Brain microvascular endothelial cell (primary cell): Measurements from ENCODE around the gene DAZAP1.

Experiments used
- DNase-seq: peaks from one replicate; pipeline ENCODE4 v3.0.0-alpha.2; 2020
- H3K27ac ChIP-seq: fragments of 250-450 bp; sonication (Bioruptor Pico); 2 replicates; pipeline ENCODE4 v1.5.1; 2020; ENCODE audit warnings: mild to moderate bottlenecking, moderate library complexity
- H3K27me3 ChIP-seq: fragments of 250-450 bp; sonication (Bioruptor Pico); replicated peaks from 2 replicates; pipeline ENCODE4 v1.5.1; 2020; ENCODE audit warnings: mild to moderate bottlenecking
- H3K36me3 ChIP-seq: fragments of 250-450 bp; sonication (Bioruptor Pico); replicated peaks from 2 replicates; pipeline ENCODE4 v1.5.1; 2020; ENCODE audit warnings: mild to moderate bottlenecking
- H3K4me3 ChIP-seq: 2 replicates; pipeline ENCODE4 v1.5.1; 2011; ENCODE audit warnings: low read depth, mild to moderate bottlenecking, control low read depth, low read length, moderate library complexity
- CTCF ChIP-seq: IDR thresholded peaks from 2 replicates; pipeline ENCODE4 v1.5.1; 2011; ENCODE audit warnings: low read depth, mild to moderate bottlenecking, moderate library complexity, low read length, control low read depth, inconsistent platforms; ENCODE audit errors: missing control alignments
- in situ Hi-C: cut with HindIII; loops from 2 replicates; pipeline ENCODE4 v1.10.0; 2017; ENCODE audit warnings: low sequenced_read_pairs, low pct_ligation_motif_present

The DAZAP1 gene

GRCh38 chr19:1455336-1456120 is 48.1 kb downstream of the DAZAP1 start:
- H3K27me3 ChIP-seq = peaks cover 64% of the 10 kb centered on the region
- TF ChIP-seq CTCF = no peak
- in situ Hi-C loops = no loop called here

GRCh38 chr19:1456121-1456900 is 48.9 kb downstream of the DAZAP1 start:
- no peaks in the 10 kb centered on the region for H3K36me3 ChIP-seq
- no peak overlapping the region for H3K27ac ChIP-seq
- no peak for DNase-seq
- TF ChIP-seq CTCF = no peak
- H3K4me3 ChIP-seq = no peak overlapping the region
- peaks cover 56% of the 10 kb centered on the region for H3K27me3 ChIP-seq
- in situ Hi-C loops = no loop called here

More at GRCh38 chr19:1455336-1456120, 48.1 kb downstream of the DAZAP1 start:
- Histone ChIP-seq H3K36me3 (no peaks in the 10 kb centered on the region), H3K27ac (no peak overlapping the region), H3K4me3 (no peak overlapping the region)
- DNase-seq = peak; percentile 33

- Histone ChIP-seq H3K27me3 (peaks cover 48% of the 10 kb centered on the region), H3K36me3 (no peaks in the 10 kb centered on the region), H3K27ac (no peak overlapping the region), H3K4me3 (no peak overlapping the region)
- DNase-seq = no peak
- in situ Hi-C loops = no loop called here
- TF ChIP-seq CTCF = no peak
Measured at GRCh38 chr19:1457031-1457739, 49.8 kb downstream of the DAZAP1 start.

- Histone ChIP-seq H3K27ac (no peak overlapping the region), H3K36me3 (no peaks in the 10 kb centered on the region)
- no peak for TF ChIP-seq CTCF
Measured at GRCh38 chr19:1457892-1458291, 50.5 kb downstream of the DAZAP1 start.

GRCh38 chr19:1459479-1459878 is 52.1 kb downstream of the DAZAP1 start:
- H3K27ac ChIP-seq = no peak overlapping the region
- no peak for TF ChIP-seq CTCF
- in situ Hi-C loops = no loop called here
- no peak overlapping the region for H3K4me3 ChIP-seq
- no peaks in the 10 kb centered on the region for H3K36me3 ChIP-seq
- DNase-seq = no peak
- H3K27me3 ChIP-seq = peaks cover 30% of the 10 kb centered on the region

More at GRCh38 chr19:1457892-1458291, 50.5 kb downstream of the DAZAP1 start:
- DNase-seq = no peak
- Histone ChIP-seq H3K4me3 (no peak overlapping the region), H3K27me3 (peaks cover 41% of the 10 kb centered on the region)
- in situ Hi-C loops = no loop called here
